Left forelimb (tissue), 1 donor: ENCODE measurements around the gene ACE.

Experiments used
- DNase-seq: peaks from one replicate; pipeline ENCODE4 v3.0.0-alpha.2; 2018; ENCODE audit warnings: low spot score

Gene ACE

DNA sequence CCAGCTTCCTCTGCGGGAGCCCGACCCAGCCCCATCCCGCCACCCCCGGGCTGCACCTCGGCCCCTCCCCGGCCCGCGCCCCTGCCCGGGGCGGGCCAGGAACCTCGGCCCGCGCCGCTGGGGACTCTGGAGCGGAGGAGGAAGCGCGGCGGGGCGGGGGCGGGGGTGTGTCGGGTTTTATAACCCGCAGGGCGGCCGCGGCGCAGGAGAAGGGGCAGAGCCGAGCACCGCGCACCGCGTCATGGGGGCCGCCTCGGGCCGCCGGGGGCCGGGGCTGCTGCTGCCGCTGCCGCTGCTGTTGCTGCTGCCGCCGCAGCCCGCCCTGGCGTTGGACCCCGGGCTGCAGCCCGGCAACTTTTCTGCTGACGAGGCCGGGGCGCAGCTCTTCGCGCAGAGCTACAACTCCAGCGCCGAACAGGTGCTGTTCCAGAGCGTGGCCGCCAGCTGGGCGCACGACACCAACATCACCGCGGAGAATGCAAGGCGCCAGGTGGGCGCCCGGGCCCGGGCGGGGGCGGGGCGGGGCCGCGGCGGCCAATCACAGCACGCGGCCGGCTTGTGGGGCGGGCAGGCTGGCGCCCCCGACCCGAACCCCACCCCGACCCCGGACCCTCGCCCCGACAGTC is at the start of gene ACE:
ACE (plus strand) TSS at position 208 of the 626 bp plus-strand sequence; CDS start at position 242, 34 bp downstream.
- DNase-seq, result peak; percentile 66

DNA sequence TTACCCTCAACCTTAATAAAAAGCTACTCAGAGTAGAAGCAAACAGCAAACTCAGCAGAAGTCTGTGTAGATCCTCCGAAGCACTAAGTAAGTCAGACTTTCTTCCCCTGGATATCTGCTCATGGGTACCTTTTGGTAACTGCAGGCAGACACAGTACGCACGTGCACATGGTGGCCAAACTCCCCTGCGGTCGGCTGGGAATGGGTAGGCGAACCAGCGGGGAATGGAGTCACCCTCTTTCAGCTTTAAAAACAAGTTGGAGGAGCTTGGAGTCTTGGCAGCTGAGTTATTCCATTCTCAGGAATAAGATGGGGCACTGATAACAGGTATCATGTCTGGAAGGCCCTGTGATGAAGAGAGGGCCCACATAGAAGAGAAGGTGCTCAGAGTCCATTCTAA is 47.1 kb upstream of the ACE start:
- no peak for DNase-seq

DNA sequence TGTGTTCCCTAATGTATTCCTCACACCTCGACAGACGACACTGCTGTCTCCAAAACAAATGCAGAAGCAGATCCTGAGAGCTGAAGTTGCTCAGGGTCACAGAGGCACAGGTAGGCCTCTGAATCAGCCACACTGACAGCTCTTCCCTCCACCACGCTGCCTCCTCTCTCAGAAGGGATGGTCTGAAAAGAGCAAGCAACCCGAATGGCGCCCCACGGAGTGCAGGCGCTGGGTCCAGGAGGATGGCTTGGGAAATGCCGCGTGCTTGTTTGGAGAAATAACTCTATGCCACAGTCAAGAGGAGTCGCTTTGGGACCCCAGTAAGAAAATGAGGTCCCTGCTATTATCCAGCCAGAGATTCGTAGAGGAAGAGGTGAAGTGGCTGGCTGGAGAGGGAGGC is 46.6 kb upstream of the ACE start:
- no peak for DNase-seq

DNA sequence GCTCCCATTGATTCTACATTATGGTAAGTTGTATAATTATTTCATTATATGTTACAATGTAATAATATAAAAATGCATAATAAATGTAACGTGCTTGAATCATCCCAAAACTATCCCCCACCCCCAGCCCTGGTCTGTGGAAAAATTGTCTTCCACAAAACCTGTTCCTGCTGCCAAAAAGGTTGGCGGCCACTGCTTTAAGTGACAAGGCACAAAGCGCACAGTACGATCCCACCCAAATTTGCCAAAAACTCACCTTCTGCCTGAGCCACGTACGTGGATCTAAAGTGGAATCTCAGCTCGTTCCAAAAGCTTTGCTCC is 45.3 kb upstream of the ACE start:
- no peak for DNase-seq

DNA sequence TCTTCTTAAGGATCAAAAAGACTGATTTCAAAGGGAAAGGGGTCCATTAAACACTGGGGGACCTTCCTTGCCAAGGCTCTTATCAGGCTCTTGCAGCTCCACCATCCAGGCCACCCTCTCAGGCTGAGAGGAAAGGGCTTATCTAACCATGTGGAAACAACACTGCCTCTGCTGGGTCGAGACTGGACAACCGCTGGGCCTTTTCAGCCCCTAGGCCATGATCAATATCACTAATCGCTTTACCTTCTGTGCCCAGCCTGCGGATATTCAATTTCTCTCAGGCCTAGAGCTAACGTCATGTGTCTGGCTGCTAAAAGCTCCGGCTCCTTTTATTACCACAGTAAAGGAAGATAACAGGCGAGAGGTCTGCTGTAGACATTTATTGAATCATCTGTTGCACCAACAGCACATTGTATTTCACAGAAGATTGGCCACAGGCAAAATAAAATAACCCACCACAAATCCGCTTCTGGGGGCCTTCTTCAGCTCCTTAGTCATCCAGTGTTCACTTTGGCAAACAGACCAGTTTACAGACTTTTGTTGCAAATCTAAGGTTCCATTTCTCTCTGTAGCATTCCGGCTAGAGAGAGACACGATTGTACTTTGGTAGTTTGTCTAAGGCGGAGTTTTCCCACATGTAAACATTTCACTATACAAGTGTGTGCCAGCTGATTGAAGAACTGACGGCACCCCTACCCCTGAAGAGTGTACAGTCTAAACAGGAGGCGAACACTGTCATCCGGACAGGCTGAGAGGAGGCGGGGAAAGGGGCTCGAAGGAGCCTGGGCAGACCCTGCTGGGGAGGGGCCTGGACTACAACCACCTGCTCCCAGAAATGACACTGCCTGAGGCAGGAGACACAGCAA is 44.7 kb upstream of the ACE start:
- DNase-seq, result no peak

DNA sequence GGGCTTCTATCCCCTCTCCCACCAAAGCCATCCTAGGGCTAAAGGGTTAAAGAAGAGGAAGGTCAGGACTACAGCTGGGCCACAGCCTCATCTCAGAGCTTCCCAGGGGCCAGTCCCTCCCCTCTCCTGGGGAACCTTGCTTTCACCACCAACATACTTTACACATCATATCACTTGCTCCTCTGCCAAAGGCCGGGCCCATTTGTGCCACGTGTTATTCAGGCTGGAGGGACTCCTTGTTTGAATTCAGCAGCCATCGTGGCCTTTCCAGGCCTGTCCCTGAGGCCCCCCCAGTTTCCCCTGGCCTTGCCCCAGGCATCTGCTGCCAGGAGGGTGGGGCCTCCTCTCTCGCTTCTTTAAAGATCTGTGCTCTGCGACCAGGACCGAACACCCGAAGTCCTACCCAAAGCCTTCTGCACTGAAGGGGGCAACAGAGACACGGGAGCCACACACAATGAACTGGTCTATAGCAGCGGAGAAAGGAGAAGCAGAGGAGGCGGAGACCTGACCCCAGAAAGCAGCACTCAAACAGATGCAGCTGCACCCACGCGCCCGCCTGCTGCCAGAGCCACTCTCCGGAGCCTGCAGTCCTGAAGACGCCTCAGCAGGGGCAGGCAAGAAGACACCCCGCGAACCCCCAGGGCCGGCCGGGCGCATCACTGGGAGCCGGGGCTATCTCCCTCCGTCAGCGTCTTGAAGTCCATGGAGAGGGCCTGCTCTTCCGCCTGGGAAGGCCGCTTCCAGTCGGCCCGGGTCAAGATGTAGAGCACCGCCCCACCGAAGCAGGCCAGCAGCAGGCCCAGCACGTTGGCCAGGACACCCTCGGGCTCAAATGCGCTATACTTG is 42.9 kb upstream of the ACE start:
- peak; percentile 75 for DNase-seq

DNA sequence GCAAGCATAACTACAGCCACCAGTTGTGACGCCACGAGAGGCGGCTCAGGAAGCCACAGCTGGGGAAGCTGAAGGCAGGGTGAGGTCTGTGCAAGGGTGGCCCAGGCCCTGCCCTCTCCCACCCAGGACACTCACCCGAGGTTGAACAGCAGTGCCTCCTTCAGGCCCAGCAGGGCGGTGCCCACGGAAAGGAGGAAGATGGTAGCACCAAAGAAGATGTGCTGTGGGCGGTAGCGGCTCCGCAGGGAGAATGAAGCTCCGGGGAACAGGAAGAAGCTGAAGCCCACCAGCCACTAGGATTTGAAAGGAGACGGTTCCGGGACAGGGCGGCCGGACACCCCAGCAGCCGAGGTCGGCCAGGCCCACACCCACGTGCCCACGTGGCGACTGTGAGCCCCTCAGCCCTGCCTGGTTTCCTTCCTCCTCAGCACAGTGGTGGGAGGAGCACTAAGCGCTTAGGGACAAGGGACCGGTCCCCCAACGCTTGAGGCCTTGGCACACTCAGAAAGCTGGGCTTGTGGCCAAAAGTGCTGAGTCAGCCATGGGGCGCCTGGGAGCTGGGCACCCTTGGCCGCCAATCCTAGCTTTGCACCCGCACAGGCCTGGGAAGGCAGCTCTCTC is 41.8 kb upstream of the ACE start:
- DNase-seq, result no peak

DNA sequence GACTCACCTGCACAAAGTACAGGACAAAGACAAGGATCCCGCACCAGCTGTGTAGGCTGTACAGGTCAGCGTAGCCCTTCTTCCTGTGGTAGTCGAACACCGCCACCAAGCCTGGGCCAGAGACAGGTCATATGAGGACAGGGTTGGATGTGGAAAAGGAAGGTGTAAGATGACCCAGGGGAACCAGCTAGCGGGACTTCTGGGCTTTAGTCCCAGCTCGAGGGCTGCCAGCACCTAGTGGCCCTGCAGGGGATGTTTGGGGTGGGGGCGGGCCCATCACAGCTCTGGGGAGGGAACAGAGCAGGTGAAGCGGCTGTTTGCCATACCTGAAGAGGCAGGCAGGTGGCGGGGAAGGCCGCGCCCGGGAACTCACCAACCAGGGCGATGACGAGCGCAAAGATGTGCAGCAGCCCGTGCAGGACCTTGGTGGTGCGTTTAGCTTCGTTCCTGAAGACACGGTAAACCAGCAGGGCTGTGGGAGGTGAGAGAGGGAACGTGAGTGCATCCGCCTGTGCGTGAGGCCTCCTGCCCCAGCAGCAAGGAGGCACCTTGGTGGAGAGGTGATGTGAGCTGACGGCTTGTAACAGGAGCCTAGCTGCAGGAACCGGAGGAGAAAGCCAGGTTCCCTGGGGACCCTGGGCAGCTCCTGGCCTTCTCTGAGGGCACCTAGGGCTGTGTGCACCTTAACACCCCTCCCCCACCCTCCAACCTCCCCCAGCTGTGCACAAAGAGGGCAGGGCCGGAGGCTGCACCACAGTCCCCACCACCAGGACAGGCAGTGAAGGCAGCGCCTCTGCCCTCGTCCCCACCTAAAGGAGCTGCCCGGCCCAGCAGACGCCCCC is 41.0 kb upstream of the ACE start:
- DNase-seq, result no peak

DNA sequence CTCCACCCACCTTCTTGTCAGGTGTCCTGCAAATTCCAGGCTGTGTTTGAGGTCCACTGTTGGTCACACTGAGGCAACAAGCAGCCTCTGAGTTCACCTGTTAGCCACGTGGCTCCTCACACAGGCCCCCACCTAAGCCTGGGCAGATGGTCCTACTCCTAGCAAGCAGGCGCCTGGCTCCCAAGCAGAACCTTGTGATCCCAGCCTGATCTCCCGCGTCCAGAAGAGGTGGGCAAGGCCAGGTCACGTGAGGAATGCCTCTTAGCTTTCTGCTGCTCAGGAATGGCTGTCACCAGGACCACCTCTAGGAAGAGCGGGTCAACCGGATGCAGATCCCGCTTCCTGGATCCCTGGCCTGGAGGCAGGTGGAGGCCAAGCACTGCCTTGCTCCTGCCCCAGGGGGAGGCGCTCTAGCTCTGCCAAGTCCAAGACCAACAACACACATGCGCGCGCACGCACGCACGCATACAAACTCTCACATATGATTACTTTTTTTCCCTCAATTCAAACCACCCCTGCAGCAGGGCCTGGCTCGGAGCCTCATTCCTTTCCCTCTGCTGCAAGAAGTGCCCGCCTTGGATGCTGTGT is 40.2 kb upstream of the ACE start:
- DNase-seq, result no peak

DNA sequence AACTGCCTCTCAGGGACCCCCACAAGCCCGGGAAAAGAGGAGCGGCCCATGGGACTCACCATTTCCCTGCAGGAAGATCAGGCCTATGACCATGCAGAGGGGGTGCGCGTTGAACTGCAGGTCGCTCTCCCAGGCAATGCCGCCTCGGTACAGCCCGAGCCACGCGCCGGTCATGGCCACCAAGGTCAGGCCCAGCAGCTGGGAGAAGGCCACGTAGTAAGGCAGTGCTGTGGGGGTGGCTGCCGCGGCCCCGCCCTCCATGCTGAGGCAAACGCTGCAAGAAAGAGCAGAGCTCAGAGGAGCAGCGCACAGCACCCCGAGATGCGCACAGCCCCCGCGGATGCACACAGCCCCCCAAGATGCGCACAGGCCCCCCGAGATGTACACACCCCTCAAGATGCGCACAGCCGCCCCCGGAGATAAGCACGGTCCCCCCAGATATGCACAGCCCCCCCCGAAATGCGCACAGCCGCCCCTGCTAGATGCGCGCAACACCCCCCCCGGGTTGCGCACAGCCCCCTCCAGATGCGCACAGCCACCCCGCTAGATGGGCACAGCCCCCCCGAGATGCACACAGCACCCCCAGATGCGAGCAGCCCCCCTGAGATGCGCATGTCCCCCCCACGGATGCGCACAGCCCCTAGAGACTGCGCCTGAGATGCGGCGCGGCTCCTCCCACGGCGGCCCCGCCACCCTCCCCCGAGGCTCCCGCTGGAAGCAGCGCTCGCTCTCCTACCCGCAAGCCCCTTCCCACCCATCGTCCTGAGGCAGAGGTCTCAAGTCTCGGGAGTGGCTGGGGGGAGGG is 39.4 kb upstream of the ACE start:
- no peak for DNase-seq

DNA sequence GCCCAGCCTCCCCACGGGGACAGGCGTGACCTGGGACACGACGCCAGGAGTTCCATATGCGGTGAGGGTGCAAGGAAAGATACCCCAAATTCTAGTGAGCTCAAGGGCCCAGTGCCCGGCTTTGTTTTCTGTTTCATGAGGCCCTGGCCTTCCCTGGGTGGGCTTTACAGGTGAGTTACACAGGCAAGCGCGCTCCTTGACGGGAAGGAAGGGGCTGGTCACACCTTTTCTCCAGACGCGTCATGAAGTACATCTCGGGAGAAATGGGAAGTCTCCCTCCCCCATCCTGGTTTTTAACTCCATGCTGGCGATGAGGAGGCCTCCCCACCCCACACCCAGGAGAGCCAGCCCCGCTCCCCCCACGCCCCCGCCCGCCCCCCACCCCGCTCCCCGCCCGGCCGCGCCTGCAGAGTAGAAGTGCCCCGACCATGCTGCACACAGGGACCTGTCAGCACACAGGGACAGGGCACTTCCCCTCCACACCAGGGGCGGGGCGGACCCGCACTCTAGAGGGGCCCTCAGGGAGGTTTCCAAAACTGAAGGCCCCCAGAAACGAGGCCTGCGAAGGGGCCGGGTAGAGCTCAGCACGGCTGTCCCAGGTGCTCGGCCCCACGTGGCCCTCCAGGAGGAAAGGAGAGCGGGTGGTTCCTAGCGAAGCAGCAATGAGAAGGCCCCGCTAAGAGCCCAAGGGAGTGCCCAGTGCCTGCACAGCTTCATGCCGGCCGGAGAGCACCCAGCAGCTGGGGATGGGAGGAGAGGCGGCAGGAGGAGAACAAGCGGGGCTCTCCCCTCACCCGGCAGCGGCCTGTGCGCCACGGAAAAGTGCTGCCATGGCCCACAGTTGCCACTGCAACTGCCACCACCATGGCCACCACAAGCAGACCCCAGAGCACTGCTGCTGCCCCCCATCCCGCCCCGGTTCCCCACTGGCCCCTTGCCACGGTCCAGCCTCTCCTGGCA is 38.5 kb upstream of the ACE start:
- no peak for DNase-seq

DNA sequence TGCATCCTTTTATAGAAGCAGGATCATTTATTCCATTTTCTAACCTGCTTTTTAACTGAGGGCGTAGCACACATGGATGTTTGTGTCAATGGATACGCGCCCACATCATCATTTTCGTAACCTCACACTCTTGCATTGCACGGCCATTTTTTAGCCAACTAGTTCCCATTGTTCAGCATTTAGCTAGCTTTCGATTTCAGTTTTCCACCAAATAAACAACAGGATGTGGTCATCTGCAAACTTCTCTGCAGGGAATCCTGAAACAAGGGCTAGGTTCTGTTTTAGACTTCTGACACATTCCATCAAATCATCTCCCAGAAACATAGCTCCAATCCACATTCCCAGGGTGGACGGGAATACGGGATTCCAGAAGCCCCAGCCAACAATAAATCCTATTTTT is 37.2 kb upstream of the ACE start:
- DNase-seq, result no peak

DNA sequence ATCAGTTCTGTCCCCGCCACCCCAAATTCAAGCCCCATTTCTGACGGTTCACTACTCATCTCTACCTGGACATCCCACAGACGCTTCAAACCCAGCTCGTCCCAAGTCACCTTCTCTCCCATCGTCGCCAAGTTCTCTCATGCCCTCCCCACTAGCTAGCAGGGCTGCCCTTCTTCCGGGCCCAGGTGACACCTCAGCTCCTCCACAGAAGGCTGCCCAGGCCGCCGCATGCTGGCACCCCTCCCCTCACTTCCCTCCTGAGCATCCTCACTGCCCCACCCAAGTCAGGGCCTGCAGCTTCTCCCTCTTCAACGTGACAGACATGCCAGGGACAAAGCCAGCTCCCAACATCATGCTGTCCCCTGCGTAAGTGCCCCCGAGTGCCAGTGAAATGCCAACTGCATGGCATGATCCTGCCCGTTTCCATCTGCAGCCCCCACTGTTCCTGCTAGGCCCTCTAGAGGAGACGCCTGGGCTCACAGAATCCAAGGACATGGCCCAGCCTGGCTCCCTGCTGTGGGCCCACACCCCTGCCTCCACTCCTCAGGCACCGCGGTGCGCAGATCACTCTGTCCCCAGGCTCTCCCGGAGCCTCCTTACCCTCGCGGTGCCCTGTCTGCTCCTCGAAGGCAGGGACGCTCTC is 36.6 kb upstream of the ACE start:
- DNase-seq, result no peak

DNA sequence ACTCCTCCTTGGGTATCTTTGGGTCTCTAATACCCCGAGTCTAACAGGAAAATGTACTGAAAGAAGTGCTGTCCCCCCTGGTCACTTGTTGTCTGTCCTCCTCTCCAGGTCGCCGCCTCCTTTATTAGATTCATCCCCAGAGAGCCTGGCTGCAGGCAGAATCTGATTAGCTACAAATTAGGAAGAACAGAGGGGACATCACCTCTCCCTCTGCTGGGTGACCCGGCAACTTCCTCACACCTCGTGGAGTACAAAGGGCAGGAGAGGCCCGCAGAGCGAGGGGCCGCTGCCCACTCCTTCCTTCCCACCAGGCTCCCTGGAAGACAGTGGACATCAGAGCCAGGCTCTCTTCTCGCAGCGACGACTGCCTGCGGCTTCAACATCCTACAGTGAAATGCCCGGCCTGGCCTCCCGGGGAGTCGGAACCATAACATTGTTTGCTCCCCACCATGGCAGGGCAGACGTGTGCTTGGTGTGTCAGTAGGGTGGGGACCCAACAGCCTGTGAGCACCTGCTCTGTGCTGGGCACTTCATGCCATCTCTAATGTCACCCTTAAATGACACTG is 36.0 kb upstream of the ACE start:
- DNase-seq, result no peak

DNA sequence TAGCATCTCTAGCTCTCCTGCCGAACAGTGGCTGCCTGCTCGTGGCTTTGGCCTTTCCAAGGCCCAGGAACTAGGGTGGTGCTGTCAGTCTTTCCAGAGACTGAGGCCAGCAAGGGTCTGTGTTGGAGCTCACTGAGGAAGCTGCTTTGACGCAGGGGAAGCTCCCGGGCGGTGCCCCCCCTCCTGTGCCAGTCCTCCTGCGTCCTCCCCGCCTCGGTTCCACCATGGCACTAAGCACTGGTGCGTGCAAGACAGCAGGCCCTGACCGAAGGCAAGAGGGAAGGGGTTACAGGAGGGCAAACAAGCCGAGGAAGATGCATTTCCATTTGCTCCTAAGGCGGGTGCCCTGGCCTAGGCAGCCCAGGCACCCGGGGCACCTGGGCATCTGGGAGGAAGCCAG is 35.2 kb upstream of the ACE start:
- no peak for DNase-seq

DNA sequence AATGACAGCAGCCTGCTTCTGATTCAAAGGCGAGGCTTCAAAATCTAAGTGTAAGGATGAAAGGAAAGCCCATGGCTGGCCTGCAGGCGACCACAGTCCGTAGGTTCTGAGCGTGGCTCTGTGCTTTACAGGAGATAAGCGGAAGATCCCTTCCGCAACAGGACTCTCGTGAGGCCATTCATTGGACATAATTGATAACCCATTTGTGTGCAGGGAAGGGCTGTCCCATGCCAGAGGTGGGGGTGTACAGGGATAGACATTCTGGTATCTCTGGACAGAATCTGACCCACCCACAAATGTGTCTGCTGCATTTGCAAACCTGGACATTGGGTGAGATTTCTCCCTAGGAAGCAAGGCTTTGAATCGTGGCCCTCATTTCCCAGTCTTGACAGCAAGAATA is 34.8 kb upstream of the ACE start:
- DNase-seq, result no peak

DNA sequence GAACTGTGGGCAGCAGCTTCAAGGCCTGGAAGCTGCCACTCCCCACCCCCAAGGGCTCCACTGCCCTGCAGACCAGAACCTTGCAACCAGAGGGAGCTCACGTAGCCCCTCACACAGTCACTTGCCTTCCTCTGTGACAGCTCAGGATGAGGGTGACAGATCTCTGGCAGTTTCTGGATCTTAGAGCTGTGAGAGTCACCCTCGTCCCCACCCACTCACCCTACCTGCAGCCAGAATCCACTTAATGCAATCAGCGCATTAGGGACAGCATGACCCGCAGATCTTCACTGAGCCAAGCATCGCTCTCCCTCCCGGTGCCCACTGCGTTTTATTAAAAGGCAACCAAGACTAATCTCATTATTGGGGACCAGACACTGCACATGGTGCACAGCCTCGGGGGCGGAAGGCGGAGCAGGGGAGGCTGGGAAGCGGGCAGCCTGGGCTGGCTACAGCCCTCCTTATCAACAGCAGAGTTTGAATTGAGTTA is 34.3 kb upstream of the ACE start:
- DNase-seq, result no peak

DNA sequence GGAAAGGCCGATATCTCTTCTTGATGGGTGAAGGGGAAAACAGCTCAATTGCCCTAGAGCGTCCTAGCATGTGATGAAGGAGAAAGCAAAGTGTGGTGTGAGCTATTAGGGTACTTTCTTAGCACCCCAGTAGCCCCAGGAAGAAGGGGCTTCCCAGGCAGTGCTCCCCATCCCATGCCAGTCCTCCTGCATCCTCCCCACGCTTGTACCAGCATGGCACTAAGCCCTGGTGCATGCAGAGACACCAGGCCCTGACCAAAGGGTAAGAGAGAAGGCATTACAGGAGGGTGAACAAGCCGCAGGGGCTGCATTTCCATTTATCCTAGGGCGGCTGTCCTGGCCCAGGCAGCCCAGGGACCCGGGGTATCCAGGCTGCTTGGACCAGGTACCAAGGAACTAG is 33.8 kb upstream of the ACE start:
- no peak for DNase-seq
